Ascending aorta (tissue), 2 donors: Measurements from ENCODE around the gene SLC45A3. TPM values are rescaled to one million over a fixed set of nuclear protein-coding genes. Genes with fewer than 3 reads are reported as not detected.

ENCODE experiments used
- DNase-seq, 2 donors: peaks; one replicate each; pipeline ENCODE4 v3.0.0-alpha.2; 2019; ENCODE audit warnings: low spot score in 2 of 2
- H3K27ac ChIP-seq, 2 donors: fragments of 200-600 bp; sonication (generic); one replicate each; pipeline ENCODE4 v1.5.1; 2016 to 2017; ENCODE audit warnings: mild to moderate bottlenecking in 1 of 2
- H3K27me3 ChIP-seq: fragments of 200-600 bp; sonication (generic); one replicate; pipeline ENCODE4 v1.5.1; 2017
- H3K36me3 ChIP-seq, 2 donors: fragments of 200-600 bp; sonication (generic); one replicate each; pipeline ENCODE4 v1.5.1; 2016
- H3K4me1 ChIP-seq, 2 donors: fragments of 200-600 bp; sonication (generic); one replicate each; pipeline ENCODE4 v1.5.1; 2016 to 2017; ENCODE audit warnings: mild to moderate bottlenecking in 1 of 2
- H3K4me3 ChIP-seq, 2 donors: fragments of 200-600 bp; sonication (generic); one replicate each; pipeline ENCODE4 v1.5.1; 2016 to 2017; ENCODE audit warnings: mild to moderate bottlenecking in 1 of 2
- H3K9me3 ChIP-seq, 2 donors: fragments of 200-600 bp; sonication (generic); one replicate each; pipeline ENCODE4 v1.5.1; 2016
- intact Hi-C: fragments of 100-400 bp; cut with DNase I; formaldehyde crosslinking; loops from one replicate; pipeline ENCODE4 v1.15.1; 2023
- total RNA-seq: library from RNA; depleted of rRNA; stranded (reverse); fragments of >200 nt; gene quantifications from one replicate; pipeline ENCODE4 v1.1.0, GENCODE V29; 2016
- TF ChIP-seq, protein P1 (sequence below), 3 experiments: fragments of 200-600 bp in 2 of 3; fragments of 450-650 bp in 1 of 3; sonication (generic) in 2 of 3; IDR thresholded peaks; one replicate each; pipeline ENCODE4 v1.5.1; 2016 to 2019; ENCODE audit warnings: antibody characterized with exemption in 3 of 3, mild to moderate bottlenecking in 1 of 3, moderate library complexity in 1 of 3

The SLC45A3 gene
- total RNA-seq, 1 donor from 2014 or later = 3.4 TPM

DNA sequence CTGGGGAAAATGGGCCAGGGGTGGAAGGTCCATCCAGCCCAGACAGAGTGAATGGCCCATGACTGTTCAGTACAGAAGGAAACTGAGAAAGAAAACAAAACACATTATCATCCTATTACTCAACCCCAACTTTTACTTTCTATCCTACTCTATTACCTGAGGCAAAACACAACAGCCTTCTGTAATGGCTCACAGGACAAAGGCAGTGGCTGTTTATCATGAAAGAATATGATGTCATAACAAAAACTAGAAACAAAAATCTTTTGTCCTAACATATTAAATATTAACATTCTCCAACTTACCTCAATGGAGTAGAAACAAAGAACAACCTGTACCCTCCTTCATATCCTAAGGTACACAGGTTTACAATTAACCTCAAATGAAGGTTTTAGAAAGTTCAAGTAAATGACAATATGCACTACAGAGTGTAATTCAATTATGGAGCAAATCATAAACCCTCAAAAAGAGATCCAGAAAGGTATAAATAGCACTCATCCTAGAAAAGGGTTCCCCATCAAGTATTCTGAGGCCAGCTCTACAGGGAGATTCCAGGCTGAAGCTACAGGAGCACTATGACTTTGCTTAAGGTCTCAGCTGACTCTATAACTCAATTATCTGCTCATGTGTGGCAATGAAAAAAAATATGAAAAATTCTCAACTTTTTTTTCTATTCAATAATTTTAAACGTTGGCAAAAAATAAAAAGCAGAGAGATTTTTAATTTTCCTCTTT is 63.6 kb downstream of the SLC45A3 start:
- Histone ChIP-seq H3K36me3 (peaks cover 46 to 71% of the 10 kb centered on the region in 2 donors), H3K27ac (no peak overlapping the region), H3K27me3 (no peaks in the 10 kb centered on the region), H3K4me3 (no peak overlapping the region), H3K4me1 (no peaks in the 10 kb centered on the region), H3K9me3 (no peaks in the 10 kb centered on the region)
- no peak for DNase-seq
- intact Hi-C loops = no loop called here
- TF ChIP-seq, protein P1, sequence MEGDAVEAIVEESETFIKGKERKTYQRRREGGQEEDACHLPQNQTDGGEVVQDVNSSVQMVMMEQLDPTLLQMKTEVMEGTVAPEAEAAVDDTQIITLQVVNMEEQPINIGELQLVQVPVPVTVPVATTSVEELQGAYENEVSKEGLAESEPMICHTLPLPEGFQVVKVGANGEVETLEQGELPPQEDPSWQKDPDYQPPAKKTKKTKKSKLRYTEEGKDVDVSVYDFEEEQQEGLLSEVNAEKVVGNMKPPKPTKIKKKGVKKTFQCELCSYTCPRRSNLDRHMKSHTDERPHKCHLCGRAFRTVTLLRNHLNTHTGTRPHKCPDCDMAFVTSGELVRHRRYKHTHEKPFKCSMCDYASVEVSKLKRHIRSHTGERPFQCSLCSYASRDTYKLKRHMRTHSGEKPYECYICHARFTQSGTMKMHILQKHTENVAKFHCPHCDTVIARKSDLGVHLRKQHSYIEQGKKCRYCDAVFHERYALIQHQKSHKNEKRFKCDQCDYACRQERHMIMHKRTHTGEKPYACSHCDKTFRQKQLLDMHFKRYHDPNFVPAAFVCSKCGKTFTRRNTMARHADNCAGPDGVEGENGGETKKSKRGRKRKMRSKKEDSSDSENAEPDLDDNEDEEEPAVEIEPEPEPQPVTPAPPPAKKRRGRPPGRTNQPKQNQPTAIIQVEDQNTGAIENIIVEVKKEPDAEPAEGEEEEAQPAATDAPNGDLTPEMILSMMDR (IDR thresholded peaks at IDR 0.05) = no peak

DNA sequence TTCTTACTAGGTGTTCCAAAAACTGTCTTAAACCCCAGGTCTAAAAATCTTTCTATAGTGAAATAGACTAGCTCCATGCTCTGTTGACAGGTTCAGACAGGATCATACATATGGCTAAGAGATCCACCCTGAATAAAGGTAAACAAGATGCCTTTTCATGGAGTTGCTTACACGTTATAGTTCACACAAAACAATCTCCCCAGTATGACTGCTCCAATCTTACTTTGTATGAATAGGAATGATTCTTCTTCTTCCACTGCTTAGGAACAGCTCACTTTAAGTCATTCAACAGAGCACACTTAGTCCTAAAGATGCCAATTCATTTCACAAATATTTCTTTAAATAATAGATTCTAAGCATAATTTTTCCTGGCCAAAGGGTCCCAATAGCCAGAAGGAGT is 64.5 kb downstream of the SLC45A3 start:
- Histone ChIP-seq H3K36me3 (peaks cover 44 to 70% of the 10 kb centered on the region in 2 donors), H3K9me3 (no peaks in the 10 kb centered on the region), H3K4me3 (no peak overlapping the region), H3K4me1 (no peaks in the 10 kb centered on the region), H3K27ac (no peak overlapping the region), H3K27me3 (no peaks in the 10 kb centered on the region)
- intact Hi-C loops = no loop called here
- TF ChIP-seq, protein P1 (IDR thresholded peaks at IDR 0.05) = no peak
- no peak for DNase-seq

DNA sequence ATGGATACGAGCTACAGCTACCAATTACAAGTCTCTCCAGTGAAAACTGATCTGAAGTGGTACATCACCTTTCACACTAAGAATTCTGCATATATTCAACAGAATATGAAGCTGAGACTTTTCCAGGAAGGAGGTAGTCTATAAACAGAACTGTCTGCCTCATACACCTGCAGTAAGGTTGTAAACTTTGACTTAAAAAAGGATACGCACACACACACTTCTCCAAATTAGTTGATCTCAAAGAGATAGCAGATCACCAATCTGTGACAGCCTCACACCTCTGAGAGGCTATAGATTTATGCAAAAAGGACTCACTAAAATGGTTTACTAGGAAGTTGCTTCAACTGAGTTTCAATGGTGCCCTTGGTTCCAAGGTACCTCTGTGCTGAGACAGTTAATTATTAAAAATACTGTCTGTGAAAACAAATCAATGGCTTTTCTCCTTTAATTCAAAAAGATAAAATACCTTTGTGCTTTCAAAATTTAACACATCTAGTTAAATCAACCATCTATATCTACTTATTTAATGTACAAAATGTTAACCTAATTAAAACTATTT is 66.4 kb downstream of the SLC45A3 start:
- no peak for DNase-seq
- no peaks in the 10 kb centered on the region for H3K4me1 ChIP-seq
- no peak overlapping the region for H3K27ac ChIP-seq
- no peak overlapping the region for H3K4me3 ChIP-seq
- peaks cover 32 to 55% of the 10 kb centered on the region in 2 donors for H3K36me3 ChIP-seq
- no peaks in the 10 kb centered on the region for H3K27me3 ChIP-seq
- intact Hi-C loops = no loop called here
- TF ChIP-seq, protein P1 (IDR thresholded peaks at IDR 0.05) = no peak
- H3K9me3 ChIP-seq = no peaks in the 10 kb centered on the region

DNA sequence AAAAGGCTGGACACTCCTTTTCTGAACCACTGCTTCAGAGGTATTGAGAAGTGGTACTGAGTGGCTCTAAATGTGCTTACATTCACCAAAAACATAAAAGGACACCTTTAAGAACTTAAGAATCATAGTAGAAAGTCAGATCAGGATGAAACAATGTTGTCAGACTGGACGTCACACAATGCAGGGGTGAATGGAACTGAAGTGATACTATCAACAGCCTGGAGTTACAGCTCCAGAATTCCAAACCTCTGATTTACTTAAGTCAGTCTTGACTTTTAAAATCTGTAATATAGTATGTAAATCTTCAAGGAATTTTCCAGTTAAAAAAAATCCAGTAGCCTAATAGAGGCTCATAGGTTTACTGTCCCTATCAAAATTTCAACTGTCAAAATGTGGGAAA is 67.8 kb downstream of the SLC45A3 start:
- Histone ChIP-seq H3K27me3 (no peaks in the 10 kb centered on the region), H3K4me1 (no peaks in the 10 kb centered on the region), H3K4me3 (no peak overlapping the region), H3K27ac (no peak overlapping the region), H3K36me3 (peaks cover 26 to 41% of the 10 kb centered on the region in 2 donors), H3K9me3 (no peaks in the 10 kb centered on the region)
- intact Hi-C loops = no loop called here
- TF ChIP-seq, protein P1 (IDR thresholded peaks at IDR 0.05) = no peak
- DNase-seq = no peak

DNA sequence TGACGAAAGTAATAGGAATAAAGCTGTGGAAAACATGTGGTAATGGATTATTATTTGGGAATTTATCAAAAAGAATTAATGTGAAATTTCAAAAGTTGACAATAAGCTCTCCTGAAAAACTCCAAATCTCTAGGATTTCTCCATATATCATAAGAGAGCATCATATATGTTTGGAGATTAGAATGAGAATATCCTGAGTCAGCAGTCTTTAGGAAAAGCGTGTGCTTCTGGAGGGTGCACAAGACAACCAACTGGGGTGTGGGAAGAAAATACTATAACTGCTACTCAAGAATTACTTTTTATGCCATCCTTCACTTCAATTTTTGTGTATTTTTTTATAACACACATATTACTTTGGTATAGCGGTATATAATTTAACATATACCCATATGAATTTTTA is 68.2 kb downstream of the SLC45A3 start:
- Histone ChIP-seq H3K27ac (no peak overlapping the region), H3K9me3 (no peaks in the 10 kb centered on the region), H3K4me1 (no peaks in the 10 kb centered on the region), H3K27me3 (no peaks in the 10 kb centered on the region), H3K36me3 (peaks cover 26 to 36% of the 10 kb centered on the region in 2 donors), H3K4me3 (no peak overlapping the region)
- DNase-seq = no peak
- intact Hi-C loops = no loop called here
- TF ChIP-seq, protein P1 (IDR thresholded peaks at IDR 0.05) = no peak
